ENCODE data around the gene BMPR1B.
"Not testable (repeated sequence)": the region's sequence is repeated elsewhere in the genome, so short reads cannot be mapped to it uniquely, and the experiment has no call there.

BMPR1B gene

DNA sequence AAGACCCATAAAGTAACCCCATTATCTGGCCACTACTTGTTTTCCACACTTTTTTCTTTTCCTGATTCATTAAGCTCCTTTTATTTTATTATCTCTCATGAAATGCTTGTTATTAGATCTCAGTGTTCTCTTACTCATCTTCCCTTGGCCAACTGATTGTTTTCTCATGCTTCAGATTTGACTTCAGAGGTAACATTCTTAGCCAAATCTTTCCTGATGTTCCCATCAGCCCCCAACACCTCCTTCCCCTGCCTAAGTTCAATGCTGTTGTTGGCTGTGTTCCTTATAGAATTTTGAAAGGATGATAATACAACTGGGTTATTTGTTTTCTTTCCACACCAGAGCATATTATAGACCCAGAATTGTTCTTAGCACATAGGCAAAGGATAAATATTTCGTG, 75.6 kb downstream of the BMPR1B start:
- DNase-seq (ENCODE audit: low read depth), result peak; percentile 15

DNA sequence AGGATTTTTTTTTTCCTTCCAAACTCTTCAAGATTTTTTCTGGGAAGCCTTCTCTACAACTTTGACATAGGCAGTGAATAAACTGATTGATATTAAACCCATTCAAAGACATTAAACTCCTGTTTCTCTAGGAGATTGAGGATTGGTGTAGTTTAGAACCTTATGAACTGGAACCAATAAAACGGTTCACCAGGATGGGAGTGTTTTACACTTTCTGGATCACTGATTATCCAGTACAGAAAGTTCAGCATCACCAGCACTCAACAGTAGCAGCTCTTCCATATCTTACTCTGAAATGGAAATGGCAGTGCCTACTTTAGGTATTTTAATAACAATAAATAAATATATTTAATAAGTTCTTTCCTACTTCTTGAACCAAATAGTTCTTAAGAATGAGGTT, 76.7 kb downstream of the BMPR1B start:
- DNase-seq (ENCODE audit: low read depth), result no peak

DNA sequence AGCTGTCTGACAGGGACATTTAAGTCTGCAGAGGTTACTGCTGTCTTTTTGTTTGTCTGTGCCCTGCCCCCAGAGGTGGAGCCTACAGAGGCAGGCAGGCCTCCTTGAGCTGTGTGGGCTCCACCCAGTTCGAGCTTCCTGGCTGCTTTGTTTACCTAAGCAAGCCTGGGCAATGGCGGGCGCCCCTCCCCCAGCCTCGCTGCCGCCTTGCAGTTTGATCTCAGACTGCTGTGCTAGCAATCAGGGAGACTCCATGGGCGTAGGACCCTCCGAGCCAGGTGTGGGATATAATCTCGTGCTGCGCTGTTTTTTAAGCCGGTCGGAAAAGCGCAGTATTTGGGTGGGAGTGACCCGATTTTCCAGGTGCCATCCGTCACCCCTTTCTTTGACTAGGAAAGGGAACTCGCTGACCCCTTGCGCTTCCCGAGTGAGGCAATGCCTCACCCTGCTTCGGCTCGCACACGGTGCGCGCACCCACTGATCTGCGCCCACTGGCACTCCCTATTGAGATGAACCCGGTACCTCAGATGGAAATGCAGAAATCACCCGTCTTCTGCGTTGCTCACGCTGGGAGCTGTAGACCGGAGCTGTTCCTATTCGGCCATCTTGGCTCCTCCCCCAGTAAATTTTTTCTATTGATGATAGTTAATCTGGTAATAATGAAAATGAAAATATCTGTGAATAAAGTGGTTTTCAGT, 83.6 kb downstream of the BMPR1B start:
- not testable (repeated sequence) for DNase-seq (ENCODE audit: low read depth)

DNA sequence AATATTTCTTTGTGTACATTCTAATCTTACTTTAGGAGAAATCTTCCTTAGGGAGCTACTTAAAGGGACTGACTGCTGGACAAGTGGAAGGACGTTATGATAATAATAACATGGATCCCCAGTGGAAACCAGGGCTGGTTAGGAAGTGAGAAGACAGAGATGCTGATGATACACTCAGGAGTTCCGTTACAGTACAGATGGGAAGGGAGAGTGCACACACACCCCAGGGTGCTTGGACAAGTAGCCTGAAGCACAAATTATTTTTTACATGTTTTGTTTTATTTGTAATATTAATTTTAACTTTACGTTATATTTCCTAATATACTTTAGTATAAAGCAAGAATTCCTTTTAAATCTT, 84.1 kb downstream of the BMPR1B start:
- DNase-seq (ENCODE audit: low read depth), result no peak

DNA sequence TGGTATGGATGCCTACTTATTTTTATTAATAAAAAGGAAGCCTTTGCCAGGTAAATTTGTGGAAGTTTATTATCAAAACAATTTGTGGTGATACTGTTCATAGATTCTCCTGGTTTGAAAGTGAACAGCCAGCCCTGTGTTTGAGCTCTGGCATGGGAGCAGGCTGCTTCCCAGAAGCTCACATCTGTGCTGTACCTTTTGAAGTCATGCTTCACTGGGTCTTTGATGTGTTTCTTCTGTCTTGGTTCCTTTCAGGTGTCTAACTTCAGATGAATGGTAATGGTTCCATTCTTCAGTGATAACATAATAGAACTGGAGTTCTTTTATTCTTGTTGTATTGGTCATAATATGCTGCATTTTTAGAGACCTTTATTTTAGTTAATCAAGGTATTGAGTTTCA, 85.5 kb downstream of the BMPR1B start:
- no peak for DNase-seq (ENCODE audit: low read depth)

DNA sequence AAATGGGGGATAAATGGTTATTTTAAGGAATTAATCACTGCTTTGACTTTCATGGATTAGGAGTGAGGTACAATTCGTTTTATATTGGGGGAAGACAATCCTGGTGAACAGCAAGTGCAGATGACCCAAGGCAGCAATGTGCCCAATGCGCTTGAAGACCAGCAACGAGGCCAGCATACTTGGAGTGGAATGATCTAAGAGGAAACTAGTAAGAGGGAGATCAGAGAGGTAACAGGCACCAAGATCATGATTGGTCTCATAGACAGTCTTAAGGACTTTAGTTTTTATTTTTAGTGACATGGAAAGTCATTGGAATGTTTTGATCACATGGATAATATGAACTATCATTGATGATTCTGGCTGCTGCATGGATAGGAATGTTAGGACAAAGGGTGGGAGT, 90.6 kb downstream of the BMPR1B start:
- DNase-seq (ENCODE audit: low read depth), result no peak

DNA sequence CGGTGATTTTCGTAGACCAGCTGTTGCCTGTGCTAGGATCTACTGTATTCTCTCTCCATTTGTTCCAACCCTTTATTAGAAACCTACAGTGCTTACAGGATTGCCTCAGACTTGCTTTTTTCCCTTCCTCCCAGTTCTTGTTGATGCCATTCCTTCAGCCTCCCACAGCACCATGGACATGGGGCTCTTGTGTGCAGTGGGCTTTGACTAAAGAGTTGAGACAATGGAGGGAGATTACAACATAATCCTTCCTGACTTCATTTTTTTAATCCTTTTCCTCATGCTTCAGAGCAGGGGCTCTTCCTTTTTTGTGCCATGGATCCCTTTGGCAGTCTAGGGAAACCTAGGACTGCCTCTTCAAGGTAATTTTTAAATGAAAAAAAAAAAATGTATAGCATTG, 92.1 kb downstream of the BMPR1B start:
- DNase-seq (ENCODE audit: low read depth), result no peak

DNA sequence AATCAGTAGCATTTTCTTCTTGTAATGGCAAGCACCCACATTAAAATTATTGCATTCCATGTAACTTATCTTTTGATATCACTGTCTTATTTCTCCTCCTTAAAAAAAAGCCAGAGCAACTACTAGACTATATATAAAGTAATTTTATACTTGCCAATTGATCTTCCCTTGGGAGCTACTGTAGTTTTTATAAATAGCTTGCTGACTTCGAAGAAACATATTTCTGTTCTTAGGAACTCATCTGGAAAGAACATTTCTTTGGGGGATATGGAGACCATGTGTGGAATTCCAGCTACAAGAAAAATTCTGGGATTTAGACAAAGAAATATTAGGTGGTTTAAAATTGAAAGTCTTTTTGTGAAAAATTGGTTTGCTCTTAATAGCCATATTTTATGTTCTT, 94.9 kb downstream of the BMPR1B start:
- DNase-seq (ENCODE audit: low read depth), result no peak

DNA sequence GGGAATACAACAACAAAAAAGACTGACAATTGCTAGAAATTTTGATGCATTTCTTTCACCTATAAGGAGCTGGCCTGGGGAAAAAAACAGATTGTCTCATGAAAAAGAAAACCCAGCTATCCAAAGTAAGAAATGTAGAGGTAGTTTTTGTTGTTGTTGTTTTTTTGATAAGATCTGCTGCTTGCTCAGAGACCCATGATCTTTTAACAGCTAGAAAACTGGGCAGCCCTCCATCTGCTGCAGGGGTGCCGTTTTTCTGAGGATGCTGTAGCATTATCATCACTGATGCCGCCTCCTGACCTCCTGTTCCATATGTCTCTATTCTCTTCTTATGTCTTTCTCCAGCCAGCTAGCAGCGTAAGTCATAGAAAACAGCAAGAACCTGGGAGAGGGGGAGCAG, 98.3 kb downstream of the BMPR1B start:
- no peak for DNase-seq (ENCODE audit: low read depth)

DNA sequence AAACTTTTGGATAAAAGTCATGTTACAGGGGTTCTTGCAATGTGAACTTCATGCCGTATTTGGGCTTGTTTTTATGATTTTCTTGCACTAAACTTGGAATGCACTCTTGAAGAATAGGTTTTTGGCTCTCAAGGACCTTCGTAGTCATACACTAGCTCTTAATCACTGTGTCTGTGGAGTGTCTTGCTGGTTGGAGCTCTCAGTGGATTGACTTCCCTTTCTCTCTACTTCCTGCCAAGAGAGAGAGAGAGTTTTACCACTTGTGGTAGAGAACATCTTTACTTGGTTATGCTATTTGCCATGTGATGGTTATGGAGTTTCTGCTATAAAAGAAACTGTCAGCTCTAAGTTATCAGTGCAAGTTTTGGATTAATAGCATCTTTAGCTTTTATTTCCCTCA, 112.4 kb downstream of the BMPR1B start:
- no peak for DNase-seq (ENCODE audit: low read depth)

DNA sequence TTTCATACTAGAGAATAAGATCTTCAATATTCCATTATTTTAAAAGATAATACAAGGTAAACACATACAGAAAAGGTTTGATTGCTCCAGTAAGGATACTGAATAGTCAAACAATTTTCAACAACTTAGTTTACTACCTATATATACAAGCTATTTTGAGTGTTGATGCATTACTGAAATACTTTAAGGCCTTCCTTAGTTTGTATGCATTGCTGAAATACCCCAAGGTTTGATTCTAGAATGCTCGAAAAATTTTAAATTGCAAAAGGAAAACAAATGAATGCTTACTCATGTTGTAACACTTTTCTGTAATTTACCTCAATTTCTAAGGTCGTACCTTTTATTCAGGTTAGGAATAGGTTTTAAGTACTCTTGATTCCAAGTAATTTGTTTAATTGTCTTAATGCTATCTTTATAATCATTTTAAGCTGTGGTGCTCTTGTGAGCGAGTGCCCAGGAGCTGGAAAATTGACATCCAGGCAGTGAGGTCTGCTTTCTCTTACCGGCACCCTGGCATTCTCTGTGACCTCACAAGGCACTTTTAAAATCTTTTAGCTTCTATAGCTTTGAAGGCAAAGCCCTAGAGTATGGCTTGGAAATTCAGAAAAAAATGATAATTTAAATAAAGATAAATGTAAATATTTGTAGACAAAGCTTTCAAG, 114.0 kb downstream of the BMPR1B start:
- peak; percentile 39 for DNase-seq (ENCODE audit: low read depth)

DNA sequence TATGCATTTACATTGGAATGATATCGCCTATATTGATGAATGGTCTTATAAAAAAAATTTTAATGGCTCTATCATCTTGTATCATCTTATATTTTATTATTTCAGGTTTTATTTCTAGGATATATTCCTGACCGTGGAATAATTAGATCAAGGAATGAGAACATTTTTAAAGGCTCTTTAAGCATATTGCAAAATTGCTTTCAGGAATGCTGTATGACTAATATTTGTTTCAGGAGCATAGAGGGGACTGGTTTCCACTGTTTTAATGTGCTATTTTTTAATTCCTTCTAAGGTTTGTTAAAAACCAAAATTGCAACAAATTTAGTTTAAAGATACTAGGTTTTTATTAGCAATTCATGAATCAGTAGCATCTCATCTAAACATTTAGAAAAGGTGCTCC, 120.2 kb downstream of the BMPR1B start:
- peak; percentile 63 for DNase-seq (ENCODE audit: low read depth)

DNA sequence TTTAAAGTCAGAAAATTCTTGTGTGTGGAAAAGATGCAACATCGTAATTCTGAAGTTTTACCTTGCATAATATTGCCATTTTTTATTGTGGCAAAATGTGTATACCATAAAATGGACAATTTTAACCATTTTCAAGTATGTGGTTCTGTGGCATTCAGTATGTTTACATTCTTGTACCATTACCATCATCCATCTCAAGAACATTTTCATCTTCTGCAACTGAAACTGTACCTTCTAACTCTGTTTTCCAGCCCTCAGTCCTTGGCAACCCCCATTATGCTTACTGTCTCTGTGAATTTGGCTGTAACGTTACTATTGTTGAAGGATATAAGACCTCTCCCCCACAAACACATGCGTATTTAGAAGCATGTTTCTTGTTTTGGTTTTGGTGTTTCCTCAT, 123.2 kb downstream of the BMPR1B start:
- peak; percentile 80 for DNase-seq (ENCODE audit: low read depth)

DNA sequence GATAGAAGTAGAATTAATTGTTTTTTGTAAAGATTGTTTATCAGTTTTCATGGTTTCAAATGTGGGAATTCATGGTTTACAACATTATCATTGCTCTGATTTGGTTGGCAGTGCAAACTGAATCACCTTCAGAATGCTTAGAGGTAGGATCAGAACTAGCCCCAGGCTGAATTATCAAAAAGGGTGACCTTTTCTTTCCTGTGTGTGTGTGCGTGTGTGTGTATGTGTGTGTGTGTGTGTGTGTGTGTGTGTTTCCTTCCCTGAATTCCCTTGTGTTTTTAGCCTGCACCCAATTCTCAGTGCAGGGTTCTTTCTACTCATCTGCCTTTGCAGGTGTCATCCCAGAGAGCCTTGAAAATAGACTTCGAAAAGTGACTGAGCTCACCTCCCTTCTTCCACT, 125.0 kb downstream of the BMPR1B start:
- DNase-seq (ENCODE audit: low read depth), result no peak

DNA sequence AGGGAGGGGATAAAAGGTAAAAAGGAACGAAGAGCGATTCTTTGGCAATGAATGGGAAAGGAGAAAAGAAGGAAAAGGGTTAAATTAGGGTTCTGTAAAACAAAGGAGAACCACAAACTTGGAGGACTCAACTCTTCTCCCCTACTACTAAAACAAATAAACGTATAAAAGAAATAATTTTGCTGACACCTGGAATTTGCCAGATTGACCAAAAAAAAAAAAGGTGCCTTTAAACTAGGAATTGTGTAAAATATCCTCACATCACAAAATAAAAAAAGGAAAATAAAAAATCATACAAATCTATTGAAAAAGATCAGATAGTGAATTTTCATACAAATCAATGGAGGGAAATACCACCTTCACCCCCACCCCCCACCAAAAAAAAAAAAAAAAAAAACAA, 129.3 kb downstream of the BMPR1B start:
- no peak for DNase-seq (ENCODE audit: low read depth)

DNA sequence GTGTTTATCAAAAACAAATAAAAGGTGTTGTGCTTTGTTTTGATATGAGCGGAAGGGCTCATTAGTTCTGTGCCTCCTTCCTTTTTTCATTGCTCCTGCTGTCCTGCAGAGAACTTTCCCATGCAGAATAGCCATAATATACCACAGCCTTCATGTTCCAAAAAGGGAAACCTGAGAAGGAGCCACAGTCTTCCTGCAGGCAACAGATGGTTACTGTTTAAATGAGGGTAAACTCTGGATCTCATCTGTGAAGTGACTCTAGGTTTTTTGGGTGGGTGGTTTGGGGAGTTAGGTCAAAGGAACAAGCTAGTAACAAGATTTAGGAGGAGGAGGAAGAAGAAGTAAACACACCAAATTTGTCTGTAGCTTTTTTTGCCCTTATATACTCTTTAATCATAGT, 131.8 kb downstream of the BMPR1B start:
- DNase-seq (ENCODE audit: low read depth), result no peak

DNA sequence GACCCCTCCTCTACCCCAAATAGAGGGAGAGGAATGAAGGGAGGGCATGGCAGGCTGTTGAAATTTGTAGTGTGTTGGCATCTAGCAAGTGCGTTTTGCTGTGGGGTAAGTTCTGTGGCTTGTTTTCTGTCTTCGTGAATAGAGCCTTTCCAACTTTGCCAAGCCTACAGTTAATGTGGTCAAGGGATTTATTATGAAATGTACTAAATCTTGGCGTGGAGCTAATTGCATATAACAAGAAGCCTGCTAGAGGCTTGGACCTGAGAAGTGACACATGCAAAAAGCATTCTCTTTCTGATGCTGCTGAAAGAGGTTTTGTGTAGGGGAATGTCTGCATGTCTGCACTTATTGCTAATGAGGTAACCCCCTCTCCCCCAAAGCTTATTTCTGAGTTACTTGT, 132.2 kb downstream of the BMPR1B start:
- peak; percentile 94 for DNase-seq (ENCODE audit: low read depth)

DNA sequence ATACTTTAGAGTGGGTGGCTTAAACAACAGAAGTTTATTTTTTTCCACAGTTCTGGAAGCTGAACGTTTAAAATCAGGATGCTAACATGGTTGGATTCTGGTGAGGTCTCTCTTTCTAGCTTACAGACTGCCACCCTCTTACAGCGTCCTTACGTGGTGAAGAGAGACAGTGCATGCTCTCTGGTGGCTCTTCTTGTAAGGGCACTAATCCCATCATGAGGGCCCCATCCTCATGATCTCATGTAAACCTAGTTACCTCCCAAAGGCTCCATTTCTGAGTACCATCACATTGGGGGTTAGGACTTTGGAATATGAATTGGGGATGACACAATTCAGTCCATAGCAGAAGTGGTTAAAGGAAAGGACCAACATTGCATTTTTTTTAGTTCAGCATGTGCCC, 132.8 kb downstream of the BMPR1B start:
- DNase-seq (ENCODE audit: low read depth), result no peak

DNA sequence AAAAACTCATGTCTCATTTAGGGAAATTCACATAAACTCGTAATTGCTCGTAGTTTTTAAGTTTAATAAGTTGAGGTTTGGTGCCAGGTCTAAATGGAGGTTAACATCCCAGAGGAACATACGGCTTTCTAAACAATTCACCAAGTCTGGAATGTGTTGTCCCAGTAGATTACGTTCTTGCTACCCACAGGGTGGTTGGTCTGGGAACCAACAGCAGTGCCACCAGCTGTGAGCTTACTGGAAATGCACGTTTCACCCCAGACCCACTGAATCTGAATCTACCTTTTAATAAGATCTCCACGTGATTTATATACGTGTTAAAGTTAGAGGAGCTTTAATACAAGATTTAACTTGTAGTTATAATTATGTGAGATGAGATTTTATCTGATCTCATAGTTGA, 134.3 kb downstream of the BMPR1B start:
- no peak for DNase-seq (ENCODE audit: low read depth)

DNA sequence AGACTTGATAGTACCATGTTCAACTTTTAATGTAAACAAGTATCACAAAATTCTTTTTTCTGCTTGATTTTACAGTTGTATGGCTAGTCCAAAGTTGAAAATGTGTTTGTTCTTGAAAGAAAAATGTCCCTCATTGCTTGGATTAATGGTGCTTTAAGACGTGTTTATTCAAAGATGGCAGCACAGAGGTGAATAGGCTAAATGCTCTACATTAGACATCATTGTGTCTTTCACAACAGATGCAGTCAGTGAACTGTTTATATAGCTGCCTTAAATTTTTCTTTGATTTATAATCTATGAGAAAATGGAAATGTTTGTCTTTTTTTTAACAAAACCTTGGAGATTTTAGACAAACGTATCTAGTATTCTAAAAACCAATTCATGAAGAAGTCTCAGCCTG, 137.3 kb downstream of the BMPR1B start:
- DNase-seq (ENCODE audit: low read depth), result peak; percentile 83

DNA sequence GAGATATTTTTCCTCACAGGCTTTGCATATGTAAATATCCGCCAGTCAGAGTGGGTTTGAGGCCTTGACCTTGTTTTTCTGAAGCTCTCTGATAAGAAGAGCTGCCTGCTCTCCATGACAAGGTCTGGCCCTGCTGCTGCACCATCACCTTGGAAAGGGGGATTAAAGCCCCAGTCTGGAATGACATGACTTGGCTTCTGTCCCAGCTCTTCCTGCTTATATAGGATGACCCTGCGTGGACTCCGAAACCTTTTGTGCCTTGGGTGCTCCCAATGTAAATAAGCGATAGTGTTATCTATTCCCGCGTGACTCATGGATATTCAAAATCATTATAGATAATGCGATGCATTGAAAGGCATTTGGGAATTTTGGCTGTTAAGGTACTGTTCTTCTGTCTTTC, 139.3 kb downstream of the BMPR1B start:
- peak; percentile 18 for DNase-seq (ENCODE audit: low read depth)

DNA sequence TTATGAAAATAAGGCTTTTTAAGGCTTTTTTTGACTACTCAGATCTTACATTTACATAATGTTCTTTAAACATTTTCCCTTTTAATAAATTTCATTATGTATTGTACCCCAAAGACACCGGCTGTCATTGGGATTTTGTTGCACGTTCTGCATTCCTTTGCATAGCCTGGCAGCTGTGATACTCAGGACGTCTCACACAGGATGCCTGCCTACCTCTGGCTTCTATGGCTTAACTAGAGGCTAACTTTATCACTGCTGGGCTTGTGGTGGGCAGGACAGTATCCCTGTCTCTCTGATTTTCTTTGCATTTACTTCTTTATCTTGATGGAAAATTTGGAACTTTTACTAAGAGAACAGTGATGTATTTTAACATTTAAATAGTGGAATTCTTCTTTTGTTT, 147.8 kb downstream of the BMPR1B start:
- DNase-seq (ENCODE audit: low read depth), result no peak

DNA sequence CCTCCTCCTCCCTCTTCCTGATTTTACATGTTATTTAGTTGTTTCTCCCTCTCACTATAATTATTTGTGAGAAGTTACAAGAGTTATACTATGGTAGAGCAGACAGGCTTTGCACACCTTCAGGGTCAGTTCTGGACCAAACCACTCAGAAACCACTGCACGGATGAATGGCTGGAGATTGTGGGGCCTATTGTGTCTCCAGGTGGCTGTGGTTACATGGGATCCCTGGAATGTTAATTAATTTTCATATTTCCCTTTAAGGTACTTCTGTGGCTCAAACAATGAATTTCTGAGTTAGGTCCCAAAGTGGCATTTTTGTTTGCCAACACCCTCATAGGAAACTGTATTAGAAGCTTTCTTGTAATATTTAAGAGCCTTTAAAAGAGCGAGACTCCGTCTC, 151.9 kb downstream of the BMPR1B start:
- DNase-seq (ENCODE audit: low read depth), result no peak

DNA sequence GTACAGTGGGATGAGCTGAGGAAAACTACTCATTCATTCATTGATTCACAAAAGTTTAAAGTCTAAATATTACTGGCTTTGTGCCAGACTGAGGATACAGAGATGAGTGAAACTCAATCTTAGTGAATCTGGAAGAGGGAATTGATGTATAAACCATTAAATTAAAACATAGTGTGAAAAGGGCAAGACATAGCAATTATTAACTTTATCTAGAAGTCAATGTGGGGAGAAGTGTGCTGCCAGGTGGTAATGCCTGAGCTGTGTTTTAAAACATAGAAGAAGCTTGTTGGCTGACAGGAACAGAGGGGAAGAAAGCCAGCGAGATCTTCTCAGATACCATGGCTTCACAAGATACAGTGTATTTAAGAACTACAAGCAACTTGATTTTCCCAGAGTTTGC, 153.4 kb downstream of the BMPR1B start:
- no peak for DNase-seq (ENCODE audit: low read depth)
